ENCODE data around the gene PCBP3.
A peak's percentile ranks its signal among the peaks of the same experiment; 100 is the strongest.

PCBP3 gene

GRCh38 chr21:45867041-45867666, 223.6 kb downstream of the PCBP3 start:
- no peak for DNase-seq

GRCh38 chr21:45867671-45868081, 224.2 kb downstream of the PCBP3 start:
- DNase-seq: no peak

DNA sequence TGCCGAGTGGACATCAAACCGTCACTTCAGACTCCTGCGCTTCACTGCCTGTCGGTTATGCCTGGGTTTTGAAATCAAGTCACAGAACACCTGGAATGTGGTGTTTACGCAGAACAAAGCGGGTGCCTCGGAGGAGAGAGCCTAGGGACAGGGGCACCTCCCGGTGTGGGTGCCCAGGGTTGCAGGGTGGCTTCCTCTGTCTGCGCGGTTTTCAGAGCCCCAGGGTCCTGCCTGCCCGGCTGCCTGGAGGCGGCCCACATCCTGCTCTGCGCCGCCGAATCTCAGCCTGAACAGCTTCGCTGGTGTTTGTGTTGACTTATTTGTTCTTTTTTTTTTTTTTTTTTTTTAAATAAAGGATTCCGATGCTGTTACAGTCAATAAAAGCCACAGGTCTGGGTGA, 224.6 kb downstream of the PCBP3 start:
- no peak for DNase-seq

DNA sequence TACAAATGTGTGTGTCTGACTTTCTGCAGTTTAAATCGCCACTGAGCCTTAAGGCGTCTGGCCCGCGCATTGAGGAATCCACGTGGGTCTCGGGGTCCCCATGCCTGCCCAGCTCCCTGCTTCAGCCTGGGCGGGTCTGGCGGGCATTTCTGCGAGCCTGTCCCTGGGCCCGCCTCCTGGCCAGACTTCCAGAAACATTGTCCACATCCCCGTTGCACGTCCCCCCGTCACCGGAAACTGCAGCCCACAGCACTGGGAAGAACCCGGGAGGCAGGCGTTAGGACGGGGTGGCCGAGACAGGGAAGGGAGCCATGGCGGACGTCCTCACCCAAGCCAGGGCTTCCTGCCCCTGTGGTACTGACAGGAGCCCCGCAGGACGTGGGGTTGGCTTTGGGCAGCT, 225.0 kb downstream of the PCBP3 start:
- DNase-seq: no peak

- no peak for DNase-seq
Measured at GRCh38 chr21:45869121-45870007, 225.8 kb downstream of the PCBP3 start.

DNA sequence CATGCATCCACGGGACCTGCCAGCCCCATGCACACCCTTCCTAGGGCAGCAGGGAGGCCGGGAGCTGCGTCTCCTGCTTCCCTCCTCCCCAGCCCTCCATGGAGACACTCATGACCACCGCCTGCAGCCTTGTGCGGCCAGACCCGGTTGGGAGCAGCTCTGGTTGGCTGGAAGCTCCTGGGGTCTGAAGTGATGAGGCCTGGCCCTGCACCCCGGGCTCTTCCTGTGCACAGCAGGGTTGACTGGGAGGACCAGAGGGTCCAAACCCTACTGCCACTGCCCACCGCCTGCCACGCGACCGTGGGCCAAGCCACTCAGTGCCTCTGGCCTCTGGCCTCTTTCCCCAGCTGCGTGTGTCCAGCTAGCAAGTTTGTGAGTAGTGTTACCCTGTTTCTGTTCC, 226.9 kb downstream of the PCBP3 start:
- DNase-seq: no peak

DNA sequence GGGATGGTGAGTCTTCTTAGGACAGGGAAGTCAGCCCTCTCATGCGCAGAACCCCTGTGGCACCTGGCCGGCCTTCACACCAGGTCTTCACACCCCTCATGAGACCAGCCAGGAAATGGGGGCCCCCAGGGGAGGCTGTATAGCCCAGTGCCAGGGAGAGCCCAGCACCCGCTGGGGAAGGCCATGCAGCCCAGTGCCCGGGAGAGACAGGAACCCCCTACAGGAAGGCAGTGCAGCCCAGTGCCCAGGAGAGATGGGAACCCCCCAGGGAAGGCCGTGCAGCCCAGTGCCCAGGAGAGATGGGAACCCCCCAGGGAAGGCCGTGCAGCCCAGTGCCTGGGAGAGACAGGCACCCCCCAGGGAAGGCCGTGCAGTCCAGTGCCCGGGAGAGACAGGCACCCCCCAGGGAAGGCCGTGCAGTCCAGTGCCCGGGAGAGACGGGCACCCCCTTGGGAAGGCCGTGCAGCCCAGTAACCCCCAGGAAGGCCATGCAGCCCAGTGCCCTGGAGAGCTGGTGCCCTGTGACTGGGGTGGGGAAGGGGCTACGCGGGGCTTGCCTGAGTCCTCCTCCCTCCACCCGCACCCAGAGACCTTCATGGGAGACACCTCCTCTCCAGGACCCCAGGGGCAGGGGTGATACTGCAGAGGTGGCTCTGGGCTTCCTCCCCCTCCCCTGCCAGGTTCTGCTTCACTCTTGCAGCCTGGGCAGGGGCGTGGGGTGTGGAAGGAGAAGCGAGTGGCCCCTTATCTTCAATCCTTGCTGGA, 227.5 kb downstream of the PCBP3 start:
- DNase-seq: no peak

DNA sequence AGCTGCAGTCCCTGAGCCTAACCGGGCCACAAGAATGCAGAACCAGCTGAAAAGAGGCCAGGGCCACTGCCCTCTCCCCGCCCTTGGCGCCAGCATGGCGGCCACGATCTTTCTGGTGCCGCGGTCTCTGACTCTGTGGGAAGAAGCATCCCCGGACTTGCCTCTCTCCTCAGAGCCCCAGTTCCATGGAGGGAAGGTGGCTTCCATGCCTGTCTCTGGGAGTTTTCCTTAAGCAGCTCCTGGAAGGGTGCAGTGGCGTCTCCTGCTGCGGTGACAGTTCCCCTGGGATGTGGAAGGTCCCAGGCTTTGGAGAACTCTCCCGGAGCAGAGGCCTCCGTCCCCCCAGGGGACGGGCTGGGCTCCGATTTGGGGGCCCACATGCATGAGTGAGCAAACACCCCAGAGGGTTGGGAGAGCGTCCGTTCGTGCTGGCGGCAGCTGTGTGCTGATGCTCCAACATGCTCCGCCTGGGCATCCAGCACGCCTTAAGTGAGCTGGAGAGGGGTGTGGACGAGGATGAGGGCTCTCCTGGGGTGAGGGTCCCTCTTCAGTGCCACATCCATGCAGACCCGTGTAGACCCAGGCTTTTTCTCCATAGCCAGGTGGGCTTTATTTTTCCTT, 228.2 kb downstream of the PCBP3 start:
- DNase-seq: no peak

- no peak for DNase-seq
Measured at GRCh38 chr21:45872471-45872870, 228.9 kb downstream of the PCBP3 start.

GRCh38 chr21:45872902-45873301, 229.4 kb downstream of the PCBP3 start:
- no peak for DNase-seq

DNA sequence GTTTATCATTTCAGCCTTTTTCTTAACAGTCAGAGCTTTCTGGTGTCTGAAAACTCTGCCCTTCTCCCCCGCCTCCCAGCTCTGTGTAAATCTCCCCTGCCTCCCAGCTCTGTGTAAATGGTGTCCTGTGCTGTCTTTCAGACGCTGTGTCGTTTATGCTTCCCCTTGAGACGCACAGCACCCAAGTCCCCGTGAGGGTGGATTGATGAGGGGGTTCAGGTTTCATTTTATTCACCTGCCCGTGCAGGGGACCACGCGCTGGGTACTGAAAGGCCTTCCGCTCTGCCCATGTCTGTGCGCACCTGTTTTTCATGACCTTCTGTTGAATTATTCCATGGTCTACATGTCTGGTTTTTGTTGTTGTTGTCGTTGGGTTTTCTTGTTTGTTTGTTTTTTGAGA, 229.9 kb downstream of the PCBP3 start:
- no peak for DNase-seq

- DNase-seq: no peak
Measured at GRCh38 chr21:45873866-45874265, 230.3 kb downstream of the PCBP3 start.

DNA sequence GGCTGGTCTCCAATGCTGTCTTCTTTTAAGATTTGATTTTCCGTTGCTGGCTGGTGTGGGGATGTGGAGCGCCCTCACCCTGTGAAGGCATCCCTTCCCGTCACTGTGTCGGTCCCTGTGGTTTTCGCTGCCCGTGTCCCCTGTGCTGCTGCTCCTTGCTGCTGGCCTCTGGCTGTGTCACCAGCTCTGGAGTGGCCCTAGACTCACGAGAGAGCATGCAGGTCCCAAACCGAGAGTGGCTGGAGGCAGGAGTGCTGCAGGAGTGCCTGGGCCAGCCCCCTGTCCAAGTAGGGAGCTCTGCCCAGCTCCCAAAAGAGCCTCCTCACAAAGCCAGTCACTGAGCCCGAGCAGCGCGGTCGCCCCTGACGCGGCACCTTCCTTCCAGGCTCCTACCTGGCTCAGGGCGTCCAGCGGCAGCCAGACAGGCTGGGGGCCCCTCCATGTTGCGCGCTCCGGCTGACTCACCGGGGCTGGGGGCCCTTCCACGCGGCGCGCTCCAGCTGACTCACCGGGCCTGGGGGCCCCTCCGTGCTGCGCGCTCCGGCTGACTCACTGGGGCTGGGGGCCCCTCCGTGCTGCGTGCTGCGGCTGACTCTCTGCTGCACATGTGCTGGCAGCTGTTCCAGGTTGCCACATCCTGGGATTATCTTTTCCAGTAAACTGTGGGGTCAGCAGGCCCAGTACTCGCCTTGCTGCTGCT, 231.3 kb downstream of the PCBP3 start:
- no peak for DNase-seq

GRCh38 chr21:45875416-45875760, 231.9 kb downstream of the PCBP3 start:
- DNase-seq: no peak

- no peak for DNase-seq
Measured at GRCh38 chr21:45875881-45876280, 232.4 kb downstream of the PCBP3 start.

DNA sequence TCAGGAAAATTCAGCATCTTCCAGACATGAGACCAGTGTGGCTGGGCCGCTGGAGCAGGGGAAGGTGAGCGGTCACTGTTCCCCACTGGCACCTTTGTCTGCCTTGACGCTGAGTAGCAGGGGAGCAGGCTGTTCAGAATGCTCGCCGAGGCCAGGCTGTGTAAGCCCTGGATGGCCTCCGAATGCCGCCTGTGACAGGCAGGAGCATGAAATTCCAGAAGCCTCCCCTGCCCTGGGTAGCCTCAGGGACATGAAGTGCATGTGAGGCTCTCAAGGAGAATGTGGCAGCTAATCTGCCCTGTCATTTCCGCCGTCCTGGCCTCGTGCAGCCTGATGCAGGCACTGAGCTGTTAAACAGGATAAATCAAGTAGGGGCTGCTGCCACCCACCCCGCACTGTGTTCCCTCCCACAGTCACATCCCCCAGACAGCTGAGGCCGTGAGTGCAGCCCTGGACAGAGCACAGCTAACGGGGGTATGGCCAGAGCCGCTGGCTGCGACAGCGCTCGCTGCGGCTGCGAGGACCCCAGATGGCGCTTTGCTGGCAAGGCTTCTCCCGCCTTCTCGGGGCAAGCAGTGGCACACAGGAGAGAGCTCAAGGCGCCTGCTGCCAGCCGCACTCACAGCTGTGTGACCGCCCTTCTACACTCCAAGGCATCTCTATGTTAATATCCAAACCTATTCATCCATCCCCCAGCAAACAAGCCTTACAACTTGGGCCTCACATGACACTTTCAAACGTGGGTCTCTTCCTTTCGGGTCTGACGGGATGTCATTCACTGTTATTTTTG, 233.1 kb downstream of the PCBP3 start:
- DNase-seq: no peak

GRCh38 chr21:45877171-45877438, 233.6 kb downstream of the PCBP3 start:
- DNase-seq: no peak

DNA sequence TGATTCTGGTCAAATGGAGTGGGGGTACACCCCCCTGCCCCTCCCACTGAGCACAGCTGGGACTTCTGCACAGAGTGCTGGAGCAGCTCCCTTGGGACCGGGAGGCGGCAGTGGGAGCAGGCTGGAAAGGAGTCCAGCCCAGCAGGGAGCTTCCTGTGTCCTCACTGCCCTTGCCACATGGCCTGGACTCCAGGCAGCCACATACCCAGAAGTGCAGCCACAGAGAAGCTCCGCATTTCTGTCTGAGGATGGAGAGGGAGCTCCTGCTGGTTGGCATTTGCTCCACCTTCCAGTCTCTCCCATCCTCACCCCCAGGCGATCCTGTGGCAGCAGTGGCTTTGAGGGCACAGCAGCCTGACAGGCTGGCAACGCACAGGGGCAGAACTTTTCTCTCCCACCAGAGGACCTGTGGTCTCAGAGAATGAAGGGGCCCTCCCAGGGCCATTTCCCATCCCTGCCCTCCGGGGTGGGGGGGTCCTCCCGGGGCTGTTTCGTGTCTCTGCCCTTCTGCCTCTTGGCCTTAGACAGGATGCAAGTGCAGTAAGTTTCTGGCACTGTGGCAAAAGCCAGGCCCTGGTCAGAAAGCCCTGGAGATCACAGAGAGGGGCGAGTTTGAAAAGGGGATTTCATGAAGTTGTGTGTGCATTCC, 234.4 kb downstream of the PCBP3 start:
- DNase-seq: no peak

GRCh38 chr21:45880097-45881068, 236.9 kb downstream of the PCBP3 start:
- peak; percentile 54 for DNase-seq

DNA sequence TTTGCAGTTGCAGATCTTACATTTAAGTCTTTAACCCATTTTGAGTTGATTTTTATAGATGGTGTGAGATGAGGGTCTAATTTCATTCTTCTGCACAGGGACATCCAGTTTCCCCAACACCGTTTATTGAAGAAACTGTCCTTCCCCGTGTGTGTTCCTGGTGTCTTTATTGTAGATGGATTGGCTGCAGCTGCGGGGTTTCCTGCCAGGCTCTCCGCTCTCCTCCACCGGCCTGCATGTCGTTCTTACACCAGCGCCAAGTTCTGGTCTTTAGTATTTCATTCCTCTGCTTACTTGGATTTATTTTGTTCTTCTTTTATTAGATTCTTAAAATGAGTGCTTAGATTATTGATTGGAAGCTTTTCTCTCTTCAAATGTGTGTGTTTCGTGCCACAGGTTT, 239.1 kb downstream of the PCBP3 start:
- DNase-seq: no peak

All from CD4-positive, alpha-beta T cell treated with Interleukin-4 for 4 hours (primary cell).